K562 (cell line): Measurements from ENCODE around the gene RABL6. TPM values are rescaled to one million over a fixed set of nuclear protein-coding genes. Genes with fewer than 3 reads are reported as not detected.

Experiments
- REST ChIP-seq, 2 experiments: fragments of 450-650 bp; formaldehyde crosslinking in 1 of 2; IDR thresholded peaks; 2 replicates each; pipeline versions ENCODE4 v1.4.0 to v1.6.1; 2014 to 2020; ENCODE audit warnings: mild to moderate bottlenecking in 2 of 2, borderline replicate concordance in 1 of 2, low read depth in 1 of 2
- polyA plus RNA-seq, 8 experiments: library from polyadenylated mRNA; depleted of rRNA in 4 of 8; stranded (reverse) in 5 of 8; unstranded in 3 of 8; fragments of >200 nt; fragmentation: Nextera tagmentation in 2 of 8; fragmentation: Illumina TruSeq in 1 of 8; extraction: Ambion mirVana in 2 of 8; extraction: Trizol in 1 of 8; gene quantifications; 2 replicates each; pipeline versions ENCODE4 v1.2.1 to v1.2.3, GENCODE V29; 2011 to 2014; ENCODE audit warnings: inconsistent platforms in 1 of 8, missing spikeins in 1 of 8
- total RNA-seq, 7 experiments: library from RNA; depleted of rRNA in 6 of 7; stranded (reverse); fragments of >200 nt in 6 of 7; fragmentation: Illumina TruSeq in 2 of 7; extraction: Trizol in 2 of 7; gene quantifications; 2 replicates each; pipeline versions ENCODE4 v1.2.1 to v1.2.3, GENCODE V29; 2011 to 2021; ENCODE audit warnings: low replicate concordance in 1 of 7

The RABL6 gene
- total and polyA plus RNA-seq, 9 of the 15 experiments (the other 6 are each of a cell fraction or from before 2014, with no cell fraction given): 5.6 to 181 (median 84.5) TPM

DNA sequence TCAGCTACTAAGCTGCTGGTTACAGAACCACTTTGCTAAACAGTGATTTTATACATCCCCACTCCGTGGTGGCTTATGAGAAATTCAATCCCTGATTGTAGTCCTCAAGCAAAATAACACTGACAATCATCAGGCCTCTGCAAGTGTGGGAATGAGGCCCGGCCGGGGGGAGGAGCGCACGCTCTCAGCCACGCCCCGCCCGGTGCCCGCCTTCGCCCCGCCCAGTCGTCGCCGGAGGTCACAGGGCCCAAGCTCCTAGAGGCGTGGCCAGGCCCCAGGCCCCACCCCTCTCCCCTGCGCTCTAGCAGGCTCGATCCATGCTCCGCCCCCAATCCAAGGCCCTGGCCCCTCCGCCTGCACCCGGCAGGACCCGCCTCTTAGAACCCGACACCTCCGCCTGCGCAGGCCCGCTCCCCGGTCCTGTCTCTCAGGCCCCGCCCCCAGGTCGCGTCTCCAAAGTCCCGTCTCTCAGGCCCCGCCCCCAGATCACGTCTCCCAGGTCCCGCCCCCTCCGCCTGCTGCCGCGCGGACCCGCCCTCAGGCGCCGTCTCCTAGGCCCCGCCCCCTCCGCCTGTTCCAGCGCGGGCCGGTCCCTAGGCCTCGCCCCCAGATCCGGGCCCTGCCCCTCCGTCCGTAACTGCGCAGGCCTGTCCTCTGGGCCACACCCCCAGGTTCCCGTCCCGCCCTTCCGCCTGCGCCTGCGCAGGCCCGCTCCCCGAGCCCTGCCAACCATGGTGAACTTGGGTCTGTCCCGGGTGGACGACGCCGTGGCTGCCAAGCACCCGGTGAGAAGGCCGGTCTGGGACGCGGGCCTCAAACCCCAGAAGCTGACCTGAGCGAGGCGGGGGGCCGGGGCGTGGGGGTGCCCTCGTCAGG is 16.9 kb upstream of the RABL6 start, which contains the start of gene TMEM141 (continued):
- peak; percentile 97 for TF ChIP-seq REST (IDR thresholded peaks at IDR 0.05; ENCODE audit: borderline replicate concordance)
- no peak for TF ChIP-seq REST (CRISPR knock-in tag; IDR thresholded peaks at IDR 0.05; ENCODE audit: low read depth)
